Transverse colon (tissue), 4 donors: ENCODE data around the gene GPR137C. TPM values are rescaled to one million over a fixed set of nuclear protein-coding genes. Genes with fewer than 3 reads are reported as not detected.

Experiments
- DNase-seq: peaks from one replicate; pipeline ENCODE4 v3.0.0-alpha.2; 2019
- H3K27ac ChIP-seq, 4 donors: fragments of 200-600 bp; sonication (generic); 2 replicates each; pipeline ENCODE4 v1.5.1; 2016 to 2018; ENCODE audit warnings: inconsistent platforms in 4 of 4
- H3K27me3 ChIP-seq: fragments of 200-600 bp; sonication (generic); 2 replicates; pipeline ENCODE4 v1.5.1; 2017; ENCODE audit warnings: inconsistent platforms
- H3K36me3 ChIP-seq, 4 donors: fragments of 200-600 bp; sonication (generic); 2 replicates each; pipeline ENCODE4 v1.5.1; 2017 to 2019; ENCODE audit warnings: inconsistent platforms in 4 of 4
- H3K4me1 ChIP-seq, 4 donors: fragments of 200-600 bp; sonication (generic); 2 replicates each; pipeline ENCODE4 v1.5.1; 2017 to 2020; ENCODE audit warnings: inconsistent platforms in 4 of 4
- H3K4me3 ChIP-seq, 4 donors: fragments of 200-600 bp; sonication (generic); 1 replicate in 1 of 4; 2 replicates in 3 of 4; pipeline versions ENCODE4 v1.5.1 to v1.6.1; 2017 to 2019; ENCODE audit warnings: inconsistent platforms in 4 of 4
- H3K9me3 ChIP-seq, 2 donors: fragments of 200-600 bp; sonication (generic); 2 replicates each; pipeline ENCODE4 v1.5.1; 2017 to 2019; ENCODE audit warnings: inconsistent platforms in 2 of 2
- CTCF ChIP-seq, 5 experiments: fragments of 200-600 bp in 3 of 5; fragments of 450-650 bp in 2 of 5; sonication (generic) in 3 of 5; IDR thresholded peaks; 1 replicate in 2 of 5; 2 replicates in 3 of 5; pipeline ENCODE4 v1.5.1; 2016 to 2017; ENCODE audit warnings: antibody characterized with exemption in 5 of 5, inconsistent platforms in 3 of 5, mild to moderate bottlenecking in 2 of 5, moderate library complexity in 1 of 5
- EP300 ChIP-seq: sonication (generic); formaldehyde crosslinking; IDR thresholded peaks from one replicate; pipeline ENCODE4 v1.6.1; 2017; ENCODE audit warnings: antibody characterized with exemption, low read depth
- POLR2A ChIP-seq: fragments of 450-650 bp; IDR thresholded peaks from one replicate; pipeline ENCODE4 v1.6.1; 2016; ENCODE audit warnings: antibody characterized with exemption, mild to moderate bottlenecking, moderate library complexity
- POLR2AphosphoS5 ChIP-seq, 3 donors: sonication (generic); formaldehyde crosslinking; IDR thresholded peaks; one replicate each; pipeline ENCODE4 v1.6.1; 2016; ENCODE audit warnings: antibody characterized with exemption in 3 of 3
- WGBS, 2 donors: methylation state at CpG; one replicate each; pipeline ENCODE4 v1.1.5; 2018; ENCODE audit warnings: low coverage in 1 of 2; 5-methylcytosine and 5-hydroxymethylcytosine counted together
- in situ Hi-C, 4 donors: fragments of 200-750 bp; cut with MboI; loops; one replicate each; pipeline versions ENCODE4 v1.15.0 to v1.15.1; 2017; ENCODE audit warnings: low sequenced_read_pairs in 3 of 4, low pct_ligation_motif_present in 1 of 4, low pct_unique_long_range_greater_than_20kb in 1 of 4
- intact Hi-C: fragments of 100-400 bp; cut with DNase I; formaldehyde crosslinking; loops from one replicate; pipeline ENCODE4 v1.15.1; 2023; ENCODE audit warnings: low total_unique reads
- total RNA-seq, 4 donors: library from RNA; depleted of rRNA; stranded (reverse); fragments of >200 nt; gene quantifications; one replicate each; pipeline ENCODE4 v1.1.0, GENCODE V29; 2016

Gene GPR137C
- total RNA-seq, 4 donors from 2014 or later = 0.27 to 2.6 (median 0.36) TPM

- peaks cover 0 to 15% (median 0%) of the 10 kb centered on the region in 4 donors for H3K36me3 ChIP-seq
- H3K4me3 ChIP-seq = no peak overlapping the region
- in situ Hi-C loops = no loop called here
- no peak for DNase-seq
- H3K4me1 ChIP-seq = no peaks in the 10 kb centered on the region
- no peaks in the 10 kb centered on the region for H3K9me3 ChIP-seq
- H3K27ac ChIP-seq = no peak overlapping the region
- intact Hi-C loops = no loop called here
- H3K27me3 ChIP-seq = no peaks in the 10 kb centered on the region
- TF ChIP-seq CTCF (IDR thresholded peaks at IDR 0.05) (no peak), EP300 (no peak), POLR2A (no peak), POLR2AphosphoS5 (IDR thresholded peaks at IDR 0.05) (no peak)
Measured at GRCh38 chr14:52660325-52660724, 107.7 kb downstream of the GPR137C start.

GRCh38 chr14:52660832-52661231 lies 108.2 kb downstream of the GPR137C start:
- no peak for TF ChIP-seq CTCF (IDR thresholded peaks at IDR 0.05)
- TF ChIP-seq POLR2A = no peak
- no peak for TF ChIP-seq POLR2AphosphoS5 (IDR thresholded peaks at IDR 0.05)
- no peak for TF ChIP-seq EP300
- in situ Hi-C loops (no loop called here), intact Hi-C loops (no loop called here)
- Histone ChIP-seq H3K27me3 (no peaks in the 10 kb centered on the region), H3K27ac (no peak overlapping the region), H3K36me3 (peaks cover 0 to 14% (median 2%) of the 10 kb centered on the region in 4 donors), H3K9me3 (no peaks in the 10 kb centered on the region), H3K4me1 (no peaks in the 10 kb centered on the region), H3K4me3 (no peak overlapping the region)
- 71 to 96% methylated on average over 1 of the region's 1 CpG for WGBS, 2 donors
- DNase-seq = no peak

GRCh38 chr14:52661314-52661713 lies 108.7 kb downstream of the GPR137C start:
- Histone ChIP-seq H3K4me3 (no peak overlapping the region), H3K4me1 (no peaks in the 10 kb centered on the region), H3K27me3 (no peaks in the 10 kb centered on the region), H3K9me3 (no peaks in the 10 kb centered on the region), H3K36me3 (peaks cover 0 to 18% (median 4%) of the 10 kb centered on the region in 4 donors), H3K27ac (no peak overlapping the region)
- no peak for TF ChIP-seq POLR2AphosphoS5 (IDR thresholded peaks at IDR 0.05)
- no peak for TF ChIP-seq EP300
- no peak for TF ChIP-seq CTCF (IDR thresholded peaks at IDR 0.05)
- no peak for TF ChIP-seq POLR2A
- intact Hi-C loops (no loop called here), in situ Hi-C loops (no loop called here)
- WGBS, 2 donors = 85 to 87% methylated on average over 2 of the region's 2 CpGs
- DNase-seq = no peak

GRCh38 chr14:52663850-52664249 lies 111.2 kb downstream of the GPR137C start:
- DNase-seq = no peak
- in situ Hi-C loops (no loop called here), intact Hi-C loops (no loop called here)
- Histone ChIP-seq H3K27ac (no peak overlapping the region), H3K36me3 (peaks cover 0 to 25% (median 6%) of the 10 kb centered on the region in 4 donors), H3K27me3 (no peaks in the 10 kb centered on the region), H3K9me3 (no peaks in the 10 kb centered on the region), H3K4me1 (no peaks in the 10 kb centered on the region), H3K4me3 (no peak overlapping the region)
- TF ChIP-seq CTCF (IDR thresholded peaks at IDR 0.05) (no peak), EP300 (no peak), POLR2AphosphoS5 (IDR thresholded peaks at IDR 0.05) (no peak), POLR2A (no peak)
- WGBS, 2 donors = 92 to 95% methylated on average over 2 of the region's 2 CpGs
